A673 (cell line): ENCODE data around the gene TLR9. TPM values are rescaled to one million over a fixed set of nuclear protein-coding genes. Genes with fewer than 3 reads are reported as not detected.

Source experiments
- BruUV-seq: library from RNA; stranded (reverse); fragments of 400-500 nt; replicated peaks from 2 replicates; lab custom pipeline; 2021; lab: Mats Ljungman, UMichigan
- CTCF ChIA-PET: fragments of 300-600 bp; sonication (Branson Sonifier 250); formaldehyde crosslinking; loops from one replicate; lab custom pipeline; 2022; ENCODE audit warnings: antibody characterized with exemption; lab: Charles Lee
- POLR2A ChIA-PET: fragments of 300-600 bp; sonication (Branson Sonifier 250); formaldehyde crosslinking; loops from one replicate; lab custom pipeline; 2022; ENCODE audit warnings: antibody characterized with exemption; ENCODE audit not compliant: low non-redundant PET; lab: Charles Lee
- DNase-seq: peaks from one replicate; pipeline ENCODE4 v3.0.0-alpha.2; 2015; ENCODE audit warnings: low spot score
- H3K27ac ChIP-seq: fragments of 200-600 bp; sonication (generic); 2 replicates; pipeline ENCODE4 v1.5.1; 2016; ENCODE audit warnings: mixed run types, low read depth, mild to moderate bottlenecking, mixed read lengths, antibody characterized with exemption, low read length; ENCODE audit not compliant: poor library complexity, severe bottlenecking
- H3K27me3 ChIP-seq: fragments of 200-600 bp; sonication (generic); replicated peaks from 2 replicates; pipeline ENCODE4 v1.6.1; 2017; ENCODE audit warnings: mixed run types, low read depth, mild to moderate bottlenecking, mixed read lengths, antibody characterized with exemption, low read length; ENCODE audit not compliant: insufficient read depth, poor library complexity
- H3K36me3 ChIP-seq: fragments of 200-600 bp; sonication (generic); 2 replicates; pipeline ENCODE4 v1.6.1; 2016; ENCODE audit warnings: mixed run types, mild to moderate bottlenecking, mixed read lengths, antibody characterized with exemption, low read length; ENCODE audit not compliant: insufficient read depth, poor library complexity, severe bottlenecking
- H3K4me1 ChIP-seq: fragments of 200-600 bp; sonication (generic); 2 replicates; pipeline ENCODE4 v1.6.1; 2017; ENCODE audit warnings: mixed run types, mild to moderate bottlenecking, mixed read lengths, antibody characterized with exemption, low read length; ENCODE audit not compliant: insufficient read depth, poor library complexity, severe bottlenecking
- H3K4me3 ChIP-seq: fragments of 200-600 bp; sonication (generic); 2 replicates; pipeline ENCODE4 v1.5.1; 2016; ENCODE audit warnings: low read depth, mixed run types, mild to moderate bottlenecking, mixed read lengths, low read length; ENCODE audit not compliant: poor library complexity, severe bottlenecking
- H3K9me3 ChIP-seq: fragments of 200-600 bp; sonication (generic); 2 replicates; pipeline ENCODE4 v1.6.1; 2016; ENCODE audit warnings: mixed run types, low read depth, mild to moderate bottlenecking, mixed read lengths, antibody characterized with exemption, low read length; ENCODE audit not compliant: poor library complexity, severe bottlenecking
- CTCF ChIP-seq: fragments of 300-800, 200-600 bp; sonication (generic); conservative IDR thresholded peaks from 2 replicates; pipeline ENCODE4 v1.5.1; 2017; ENCODE audit warnings: low read depth, mild to moderate bottlenecking, antibody characterized with exemption, low read length, moderate library complexity, mixed read lengths
- EZH2 ChIP-seq: fragments of 200-600 bp; sonication (generic); IDR thresholded peaks from 2 replicates; pipeline ENCODE4 v1.6.1; 2017; ENCODE audit warnings: borderline replicate concordance, low read depth, mild to moderate bottlenecking, mixed read lengths, antibody characterized with exemption, low read length; ENCODE audit not compliant: poor library complexity, severe bottlenecking
- intact Hi-C: fragments of 100-400 bp; cut with micrococcal nuclease; formaldehyde crosslinking; loops from one replicate; pipeline ENCODE4 v1.10.0; 2022; ENCODE audit not compliant: unreplicated experiment
- total RNA-seq: library from RNA; stranded (reverse); gene quantifications from 2 replicates; pipeline ENCODE4 v1.2.3, GENCODE V29; 2021

The TLR9 gene
- total RNA-seq, 1 experiment from 2014 or later: not detected

- H3K9me3 ChIP-seq: no peaks in the 10 kb centered on the region
- H3K27ac ChIP-seq: no peak overlapping the region
- TF ChIP-seq EZH2: no peak
- no peak for TF ChIP-seq CTCF
- no peak for DNase-seq
- no peaks in the 10 kb centered on the region for H3K4me1 ChIP-seq
- H3K36me3 ChIP-seq: peaks cover 45% of the 10 kb centered on the region
- intact Hi-C loops: no loop called here
- ChIA-PET POLR2A (interaction anchor here (0.6 kb wide), 1 partner anchor 9 kb away, joined by 3 read pairs; no protein-coding TSS in a partner anchor), CTCF (no interaction called here)
- H3K27me3 ChIP-seq: no peaks in the 10 kb centered on the region
- H3K4me3 ChIP-seq: no peak overlapping the region
- BruUV-seq: no TSS peak
Observed at GRCh38 chr3:52210550-52211046, 14.8 kb downstream of the TLR9 start.

- Histone ChIP-seq H3K27me3 (no peaks in the 10 kb centered on the region), H3K36me3 (peaks cover 51% of the 10 kb centered on the region), H3K9me3 (no peaks in the 10 kb centered on the region), H3K4me1 (no peaks in the 10 kb centered on the region), H3K27ac (no peak overlapping the region), H3K4me3 (no peak overlapping the region)
- ChIA-PET POLR2A (interaction anchor here (0.6 kb wide), 1 partner anchor 8 kb away, joined by 3 read pairs; no protein-coding TSS in a partner anchor), CTCF (no interaction called here)
- DNase-seq: no peak
- TF ChIP-seq CTCF (no peak), EZH2 (no peak)
- BruUV-seq: no TSS peak
- intact Hi-C loops: no loop called here
Observed at GRCh38 chr3:52210037-52210436, 15.4 kb downstream of the TLR9 start.

- H3K4me3 ChIP-seq: no peak overlapping the region
- intact Hi-C loops: no loop called here
- H3K27me3 ChIP-seq: no peaks in the 10 kb centered on the region
- no peaks in the 10 kb centered on the region for H3K9me3 ChIP-seq
- no peaks in the 10 kb centered on the region for H3K4me1 ChIP-seq
- TF ChIP-seq CTCF (no peak), EZH2 (no peak)
- no TSS peak for BruUV-seq
- H3K27ac ChIP-seq: no peak overlapping the region
- DNase-seq: no peak
- ChIA-PET POLR2A (no interaction called here), CTCF (no interaction called here)
- H3K36me3 ChIP-seq: peaks cover 57% of the 10 kb centered on the region
Observed at GRCh38 chr3:52208556-52208955, 16.9 kb downstream of the TLR9 start.
